Loucy (cell line): Measurements from ENCODE around the gene SMAD7.

Experiments
- H2AFZ ChIP-seq: fragments of 200-600 bp; sonication (generic); 2 replicates; pipeline ENCODE4 v1.6.0; 2016; ENCODE audit warnings: antibody characterized with exemption, mild to moderate bottlenecking, low read length, moderate library complexity
- H3F3A ChIP-seq: fragments of 200-600 bp; 2 replicates; pipeline ENCODE4 v1.6.0; 2016; ENCODE audit warnings: antibody characterized with exemption, low read depth, mild to moderate bottlenecking
- H3K27me3 ChIP-seq: fragments of 200-600 bp; sonication (generic); 2 replicates; pipeline ENCODE4 v1.6.1; 2014; ENCODE audit warnings: low read length, mild to moderate bottlenecking; ENCODE audit not compliant: insufficient read depth, poor library complexity, severe bottlenecking
- H3K36me3 ChIP-seq: fragments of 200-600 bp; sonication (generic); 2 replicates; pipeline ENCODE4 v1.6.1; 2016; ENCODE audit warnings: low read length; ENCODE audit not compliant: insufficient read depth
- H3K4me1 ChIP-seq: fragments of 200-600 bp; sonication (generic); 2 replicates; pipeline ENCODE4 v1.5.1; 2014; ENCODE audit warnings: low read length, mild to moderate bottlenecking; ENCODE audit not compliant: insufficient read depth, poor library complexity, severe bottlenecking
- H3K4me2 ChIP-seq: fragments of 200-600 bp; sonication (generic); 2 replicates; pipeline ENCODE4 v1.6.0; 2014; ENCODE audit warnings: antibody characterized with exemption, low read length, low read depth, mild to moderate bottlenecking; ENCODE audit not compliant: poor library complexity, severe bottlenecking
- H3K4me3 ChIP-seq: fragments of 200-600 bp; sonication (generic); 2 replicates; pipeline ENCODE4 v1.5.1; 2014; ENCODE audit warnings: low read length, mild to moderate bottlenecking, mixed read lengths; ENCODE audit not compliant: poor library complexity, severe bottlenecking
- H3K79me2 ChIP-seq: fragments of 200-600 bp; sonication (generic); 2 replicates; pipeline ENCODE4 v1.6.1; 2014; ENCODE audit warnings: low read length; ENCODE audit not compliant: insufficient read depth
- H3K9ac ChIP-seq: fragments of 200-600 bp; sonication (generic); 2 replicates; pipeline ENCODE4 v1.6.0; 2014; ENCODE audit warnings: mild to moderate bottlenecking, low read depth, low read length, moderate library complexity; ENCODE audit not compliant: poor library complexity, severe bottlenecking
- H3K9me2 ChIP-seq: fragments of 200-600 bp; sonication (generic); replicated peaks from 2 replicates; pipeline ENCODE4 v1.6.1; 2016; ENCODE audit warnings: low read depth, low read length, mixed read lengths
- H3K9me3 ChIP-seq: fragments of 200-600 bp; sonication (generic); 2 replicates; pipeline ENCODE4 v1.6.1; 2014; ENCODE audit warnings: mild to moderate bottlenecking, antibody characterized with exemption, low read length, low read depth; ENCODE audit not compliant: insufficient read depth
- H4K20me1 ChIP-seq: fragments of 200-600 bp; sonication (generic); 2 replicates; pipeline ENCODE4 v1.6.0; 2014; ENCODE audit warnings: antibody characterized with exemption, low read length, mild to moderate bottlenecking; ENCODE audit not compliant: insufficient read depth, poor library complexity, severe bottlenecking
- CTCF ChIP-seq: fragments of 200-600 bp; sonication (generic); conservative IDR thresholded peaks from 2 replicates; pipeline ENCODE4 v1.5.1; 2014; ENCODE audit warnings: mild to moderate bottlenecking, antibody characterized with exemption, low read length
- EZH2phosphoT487 ChIP-seq: fragments of 200-600 bp; IDR thresholded peaks from 2 replicates; pipeline ENCODE4 v1.6.1; 2018; ENCODE audit warnings: antibody characterized with exemption, mild to moderate bottlenecking, moderate library complexity, borderline replicate concordance

Gene SMAD7

DNA sequence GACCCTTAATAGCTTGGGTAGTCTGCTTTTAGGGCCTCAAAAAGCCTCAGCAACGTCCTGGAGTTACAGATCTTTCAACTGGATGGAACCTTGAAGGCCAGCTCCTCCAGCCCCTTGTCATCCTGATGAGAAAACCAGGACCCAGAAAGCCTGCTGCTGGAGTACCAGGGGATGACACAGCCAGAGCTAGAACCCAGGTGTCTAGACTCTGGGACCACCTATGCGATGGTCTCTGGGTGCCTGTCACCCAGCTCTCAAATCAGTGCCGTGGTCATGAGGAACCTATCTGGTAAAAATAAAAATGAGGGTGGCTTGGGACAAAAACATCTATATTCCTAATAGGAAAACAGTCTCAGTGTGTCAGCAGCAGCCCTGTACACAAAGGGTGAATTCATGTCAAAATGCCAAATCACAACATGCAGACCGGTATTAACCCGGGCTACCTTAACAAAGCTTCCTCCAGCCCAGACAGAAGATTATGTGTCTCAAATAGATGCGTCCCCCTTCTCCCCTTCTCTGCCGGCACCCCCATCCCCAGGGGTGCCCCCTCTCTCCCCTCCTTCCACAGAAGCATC lies 28.5 kb downstream of the SMAD7 start:
- no peaks in the 10 kb centered on the region for H3F3A ChIP-seq
- no peaks in the 10 kb centered on the region for H3K27me3 ChIP-seq
- no peak overlapping the region for H3K4me3 ChIP-seq
- no peaks in the 10 kb centered on the region for H3K9me3 ChIP-seq
- H2AFZ ChIP-seq: no peak overlapping the region
- TF ChIP-seq EZH2phosphoT487: no peak
- no peak for TF ChIP-seq CTCF
- no peaks in the 10 kb centered on the region for H3K9me2 ChIP-seq
- no peak overlapping the region for H3K9ac ChIP-seq
- peaks cover 59% of the 10 kb centered on the region for H4K20me1 ChIP-seq
- peaks cover 67% of the 10 kb centered on the region for H3K79me2 ChIP-seq
- H3K4me2 ChIP-seq: no peak overlapping the region
- H3K4me1 ChIP-seq: peaks cover 8% of the 10 kb centered on the region
- peaks cover 65% of the 10 kb centered on the region; the same call in 1 of the 2 replicates for H3K36me3 ChIP-seq

GRCh38 chr18:48921305-48922225 lies 29.2 kb downstream of the SMAD7 start:
- no peaks in the 10 kb centered on the region for H3K9me3 ChIP-seq
- H3K36me3 ChIP-seq: peaks cover 59% of the 10 kb centered on the region; the same call in 1 of the 2 replicates
- no peak overlapping the region for H3K4me3 ChIP-seq
- H3K79me2 ChIP-seq: peaks cover 60% of the 10 kb centered on the region
- H3F3A ChIP-seq: no peaks in the 10 kb centered on the region
- no peaks in the 10 kb centered on the region for H3K9me2 ChIP-seq
- H2AFZ ChIP-seq: no peak overlapping the region
- H3K4me1 ChIP-seq: peaks cover under 1% of the 10 kb centered on the region
- H3K27me3 ChIP-seq: no peaks in the 10 kb centered on the region
- H4K20me1 ChIP-seq: peaks cover 51% of the 10 kb centered on the region
- H3K9ac ChIP-seq: no peak overlapping the region
- TF ChIP-seq EZH2phosphoT487 (no peak), CTCF (no peak)
- H3K4me2 ChIP-seq: no peak overlapping the region

DNA sequence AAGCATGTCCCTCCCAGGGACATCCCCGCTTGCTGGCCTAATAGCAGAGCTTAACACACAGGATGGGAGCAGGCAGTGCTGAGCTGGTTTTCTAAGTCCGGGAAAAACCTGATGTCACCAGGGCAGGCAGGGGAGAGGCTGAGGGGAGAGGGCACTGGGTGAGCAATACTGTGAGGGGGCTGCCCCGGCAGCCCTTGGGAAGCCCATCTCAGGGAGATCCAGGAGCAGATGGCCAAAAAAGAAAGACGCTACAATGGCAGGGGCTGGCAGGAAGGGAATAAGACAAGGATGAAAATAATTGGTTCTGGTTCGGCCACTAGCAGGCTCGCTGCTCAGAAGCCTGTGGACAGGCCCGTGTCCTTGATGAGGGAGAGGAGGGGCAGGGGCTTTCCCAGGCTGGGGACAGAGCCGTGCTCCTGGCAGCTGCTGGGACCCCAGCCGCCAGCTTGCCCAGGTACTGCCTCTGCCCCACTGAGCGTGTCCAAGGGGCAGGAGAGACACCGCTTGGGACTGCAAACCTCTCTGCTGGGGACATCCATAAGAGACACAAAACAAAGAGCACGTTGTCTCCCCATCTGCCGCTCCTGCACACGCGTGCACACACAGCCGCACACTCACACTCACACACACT lies 30.2 kb downstream of the SMAD7 start:
- Histone ChIP-seq H4K20me1 (peaks cover 42% of the 10 kb centered on the region), H3K4me3 (no peak overlapping the region), H3K9me3 (no peaks in the 10 kb centered on the region), H3K9ac (no peak overlapping the region), H3K9me2 (no peaks in the 10 kb centered on the region), H2AFZ (no peak overlapping the region), H3K79me2 (peaks cover 50% of the 10 kb centered on the region), H3K36me3 (peaks cover 59% of the 10 kb centered on the region; the same call in 1 of the 2 replicates), H3K4me2 (no peak overlapping the region), H3K27me3 (no peaks in the 10 kb centered on the region), H3K4me1 (no peaks in the 10 kb centered on the region), H3F3A (no peaks in the 10 kb centered on the region)
- TF ChIP-seq EZH2phosphoT487: no peak
- no peak for TF ChIP-seq CTCF
